Measurements from ENCODE around the gene ZNF518A.
"Not testable (repeated sequence)": the region's sequence is repeated elsewhere in the genome, so short reads cannot be mapped to it uniquely, and the experiment has no call there.

ZNF518A gene

GRCh38 chr10:96136810-96137209 lies 6.7 kb downstream of the ZNF518A start:
- no peak for DNase-seq (ENCODE audit: low read depth in 4 of 4, low spot score in 1 of 4)

- DNase-seq (ENCODE audit: low read depth in 4 of 4, low spot score in 1 of 4): no peak
These were observed 7.5 kb downstream of the ZNF518A start for GRCh38 chr10:96137567-96137966.

- DNase-seq (ENCODE audit: low read depth in 4 of 4, low spot score in 1 of 4): no peak
These were observed 8.0 kb downstream of the ZNF518A start for GRCh38 chr10:96138102-96138501.

GRCh38 chr10:96152437-96152836 lies 22.3 kb downstream of the ZNF518A start:
- no peak for DNase-seq (ENCODE audit: low read depth in 4 of 4, low spot score in 1 of 4)

- no peak for DNase-seq (ENCODE audit: low read depth in 4 of 4, low spot score in 1 of 4)
These were observed 23.0 kb downstream of the ZNF518A start for GRCh38 chr10:96153070-96153469.

GRCh38 chr10:96165726-96166125 lies 35.6 kb downstream of the ZNF518A start:
- DNase-seq (ENCODE audit: low read depth in 4 of 4, low spot score in 1 of 4): no peak

GRCh38 chr10:96168546-96168945 lies 38.4 kb downstream of the ZNF518A start:
- DNase-seq (ENCODE audit: low read depth in 4 of 4, low spot score in 1 of 4): no peak

GRCh38 chr10:96170230-96170629 lies 40.1 kb downstream of the ZNF518A start:
- no peak for DNase-seq (ENCODE audit: low read depth in 4 of 4, low spot score in 1 of 4)

GRCh38 chr10:96172666-96173065 lies 42.6 kb downstream of the ZNF518A start:
- DNase-seq (ENCODE audit: low read depth in 4 of 4, low spot score in 1 of 4): no peak

GRCh38 chr10:96176985-96177384 lies 46.9 kb downstream of the ZNF518A start:
- no peak for DNase-seq (ENCODE audit: low read depth in 4 of 4, low spot score in 1 of 4)

GRCh38 chr10:96188421-96188820 lies 58.3 kb downstream of the ZNF518A start:
- no peak for DNase-seq (ENCODE audit: low read depth in 4 of 4, low spot score in 1 of 4)

GRCh38 chr10:96188916-96189315 lies 58.8 kb downstream of the ZNF518A start:
- no peak for DNase-seq (ENCODE audit: low read depth in 4 of 4, low spot score in 1 of 4)

- DNase-seq (ENCODE audit: low read depth in 4 of 4, low spot score in 1 of 4): not testable (repeated sequence)
These were observed 59.4 kb downstream of the ZNF518A start for GRCh38 chr10:96189505-96189904.

GRCh38 chr10:96201525-96201924 lies 71.4 kb downstream of the ZNF518A start:
- no peak for DNase-seq (ENCODE audit: low read depth in 4 of 4, low spot score in 1 of 4)

- DNase-seq (ENCODE audit: low read depth in 4 of 4, low spot score in 1 of 4): no peak
These were observed 75.5 kb downstream of the ZNF518A start for GRCh38 chr10:96205580-96205979.

- DNase-seq (ENCODE audit: low read depth in 4 of 4, low spot score in 1 of 4): no peak
These were observed 78.2 kb downstream of the ZNF518A start for GRCh38 chr10:96208271-96208670.

GRCh38 chr10:96208946-96209345 lies 78.8 kb downstream of the ZNF518A start:
- no peak for DNase-seq (ENCODE audit: low read depth in 4 of 4, low spot score in 1 of 4)

GRCh38 chr10:96211764-96212163 lies 81.7 kb downstream of the ZNF518A start:
- no peak for DNase-seq (ENCODE audit: low read depth in 4 of 4, low spot score in 1 of 4)

GRCh38 chr10:96212911-96213310 lies 82.8 kb downstream of the ZNF518A start:
- DNase-seq (ENCODE audit: low read depth in 4 of 4, low spot score in 1 of 4): no peak

Measured in stimulated activated CD4-positive, alpha-beta T cell treated with anti-CD3 and anti-CD28 coated beads, Interleukin-1b, Interleukin-23, amount 100 ng/mL, for 24 hours (primary cell).